Lower leg skin (tissue), 3 donors: ENCODE measurements around the gene P2RY2.

Experiments used
- CTCF ChIP-seq, 3 donors: fragments of 450-650 bp; IDR thresholded peaks; one replicate each; pipeline ENCODE4 v1.5.1; 2016; ENCODE audit warnings: antibody characterized with exemption in 3 of 3, mild to moderate bottlenecking in 3 of 3, moderate library complexity in 2 of 3
- POLR2A ChIP-seq, 2 donors: fragments of 450-650 bp; IDR thresholded peaks; one replicate each; pipeline ENCODE4 v1.6.1; 2016 to 2017; ENCODE audit warnings: antibody characterized with exemption in 2 of 2, mild to moderate bottlenecking in 1 of 2, moderate library complexity in 1 of 2

- TF ChIP-seq CTCF (IDR thresholded peaks at IDR 0.05) (no peak), POLR2A (IDR thresholded peaks at IDR 0.05) (no peak)
Measured at GRCh38 chr11:73265853-73266645, 48.0 kb downstream of the P2RY2 start.
